ENCODE data around the gene TNIP1.

The TNIP1 gene

GRCh38 chr5:151008906-151009305 is 71.9 kb downstream of the TNIP1 start:
- H3K4me2 ChIP-seq (ENCODE audit: low read length), result no peak overlapping the region
- H3K27ac ChIP-seq (ENCODE audit: low read depth, low read length), result no peak overlapping the region
- H4K20me1 ChIP-seq (ENCODE audit: control insufficient read depth, insufficient read depth, low read depth, low read length), result no peaks in the 10 kb centered on the region
- no peaks in the 10 kb centered on the region for H3K79me2 ChIP-seq (ENCODE audit: control insufficient read depth, low read length)
- H3K4me1 ChIP-seq (ENCODE audit: control insufficient read depth, low read length), result no peaks in the 10 kb centered on the region
- no peaks in the 10 kb centered on the region for H3K36me3 ChIP-seq (ENCODE audit: control insufficient read depth, low read length)
- TF ChIP-seq, protein P1, sequence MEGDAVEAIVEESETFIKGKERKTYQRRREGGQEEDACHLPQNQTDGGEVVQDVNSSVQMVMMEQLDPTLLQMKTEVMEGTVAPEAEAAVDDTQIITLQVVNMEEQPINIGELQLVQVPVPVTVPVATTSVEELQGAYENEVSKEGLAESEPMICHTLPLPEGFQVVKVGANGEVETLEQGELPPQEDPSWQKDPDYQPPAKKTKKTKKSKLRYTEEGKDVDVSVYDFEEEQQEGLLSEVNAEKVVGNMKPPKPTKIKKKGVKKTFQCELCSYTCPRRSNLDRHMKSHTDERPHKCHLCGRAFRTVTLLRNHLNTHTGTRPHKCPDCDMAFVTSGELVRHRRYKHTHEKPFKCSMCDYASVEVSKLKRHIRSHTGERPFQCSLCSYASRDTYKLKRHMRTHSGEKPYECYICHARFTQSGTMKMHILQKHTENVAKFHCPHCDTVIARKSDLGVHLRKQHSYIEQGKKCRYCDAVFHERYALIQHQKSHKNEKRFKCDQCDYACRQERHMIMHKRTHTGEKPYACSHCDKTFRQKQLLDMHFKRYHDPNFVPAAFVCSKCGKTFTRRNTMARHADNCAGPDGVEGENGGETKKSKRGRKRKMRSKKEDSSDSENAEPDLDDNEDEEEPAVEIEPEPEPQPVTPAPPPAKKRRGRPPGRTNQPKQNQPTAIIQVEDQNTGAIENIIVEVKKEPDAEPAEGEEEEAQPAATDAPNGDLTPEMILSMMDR (IDR thresholded peaks at IDR 0.05; ENCODE audit: low read depth, low read length, poor library complexity, severe bottlenecking), result no peak
- no peak for TF ChIP-seq EZH2phosphoT487 (IDR thresholded peaks at IDR 0.05; ENCODE audit: borderline replicate concordance, low read length)
- no peaks in the 10 kb centered on the region for H3K9me3 ChIP-seq (ENCODE audit: control insufficient read depth, insufficient read depth, low read length)
- no peaks in the 10 kb centered on the region for H3K9me2 ChIP-seq (replicated peaks; ENCODE audit: control insufficient read depth, low read length)
- peaks cover 14% of the 10 kb centered on the region for H3K27me3 ChIP-seq (ENCODE audit: control insufficient read depth, low read length)
- no peak overlapping the region for H3K4me3 ChIP-seq (ENCODE audit: low read length)
- H3F3A ChIP-seq (ENCODE audit: control insufficient read depth, insufficient read depth), result no peaks in the 10 kb centered on the region

- H3K27ac ChIP-seq (ENCODE audit: low read depth, low read length), result no peak overlapping the region
- no peak overlapping the region for H3K4me3 ChIP-seq (ENCODE audit: low read length)
- H3F3A ChIP-seq (ENCODE audit: control insufficient read depth, insufficient read depth), result no peaks in the 10 kb centered on the region
- no peaks in the 10 kb centered on the region for H3K9me3 ChIP-seq (ENCODE audit: control insufficient read depth, insufficient read depth, low read length)
- no peaks in the 10 kb centered on the region for H3K79me2 ChIP-seq (ENCODE audit: control insufficient read depth, low read length)
- H3K36me3 ChIP-seq (ENCODE audit: control insufficient read depth, low read length), result no peaks in the 10 kb centered on the region
- no peaks in the 10 kb centered on the region for H4K20me1 ChIP-seq (ENCODE audit: control insufficient read depth, insufficient read depth, low read depth, low read length)
- no peak for TF ChIP-seq EZH2phosphoT487 (IDR thresholded peaks at IDR 0.05; ENCODE audit: borderline replicate concordance, low read length)
- TF ChIP-seq, protein P1 (IDR thresholded peaks at IDR 0.05; ENCODE audit: low read depth, low read length, poor library complexity, severe bottlenecking), result no peak
- no peaks in the 10 kb centered on the region for H3K4me1 ChIP-seq (ENCODE audit: control insufficient read depth, low read length)
- peaks cover 21% of the 10 kb centered on the region for H3K27me3 ChIP-seq (ENCODE audit: control insufficient read depth, low read length)
- H3K4me2 ChIP-seq (ENCODE audit: low read length), result no peak overlapping the region
- no peaks in the 10 kb centered on the region for H3K9me2 ChIP-seq (replicated peaks; ENCODE audit: control insufficient read depth, low read length)
Observed at GRCh38 chr5:151008210-151008491, 72.7 kb downstream of the TNIP1 start.

DNA sequence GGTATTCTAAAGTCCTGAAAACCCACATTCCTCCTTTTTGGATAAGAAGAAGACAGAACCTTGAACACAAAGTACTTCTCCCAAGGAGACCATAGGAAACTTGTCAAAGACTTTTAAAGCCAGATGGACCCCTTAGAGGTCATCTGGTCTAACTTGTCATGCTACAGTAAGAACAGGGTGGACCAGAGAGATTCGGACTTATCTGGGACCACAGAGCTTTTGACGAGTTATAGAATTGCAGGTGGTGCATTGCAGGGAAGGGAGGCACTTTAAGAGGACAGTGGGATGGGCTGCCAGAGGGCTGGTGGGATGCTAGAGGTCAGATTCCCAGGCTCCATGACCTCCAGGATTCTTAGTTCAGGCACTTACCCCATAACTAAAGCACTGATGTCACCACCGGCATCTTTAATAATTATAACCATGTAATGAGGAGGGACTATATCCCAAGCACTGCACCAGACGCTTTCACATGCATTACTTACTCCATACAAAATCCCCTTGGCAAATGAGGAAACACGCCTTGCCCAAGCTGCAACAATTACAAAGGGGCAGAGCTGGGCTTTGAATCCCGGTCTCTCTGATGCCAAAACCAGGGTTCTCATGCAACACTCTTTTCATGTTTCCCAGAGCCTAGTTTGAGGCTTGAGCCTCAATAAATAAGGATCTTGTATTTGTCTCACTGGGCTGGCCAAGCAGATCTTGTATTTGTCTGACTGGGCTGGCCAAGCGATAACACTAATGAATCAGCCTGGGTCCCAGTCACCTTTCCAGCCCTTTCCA is 73.2 kb downstream of the TNIP1 start:
- no peak overlapping the region for H3K27ac ChIP-seq (ENCODE audit: low read depth, low read length)
- H3K4me1 ChIP-seq (ENCODE audit: control insufficient read depth, low read length), result no peaks in the 10 kb centered on the region
- no peaks in the 10 kb centered on the region for H3K36me3 ChIP-seq (ENCODE audit: control insufficient read depth, low read length)
- no peaks in the 10 kb centered on the region for H3K79me2 ChIP-seq (ENCODE audit: control insufficient read depth, low read length)
- no peak overlapping the region for H3K4me2 ChIP-seq (ENCODE audit: low read length)
- peaks cover 25% of the 10 kb centered on the region for H3K27me3 ChIP-seq (ENCODE audit: control insufficient read depth, low read length)
- H3K4me3 ChIP-seq (ENCODE audit: low read length), result no peak overlapping the region
- TF ChIP-seq EZH2phosphoT487 (IDR thresholded peaks at IDR 0.05; ENCODE audit: borderline replicate concordance, low read length), result no peak
- TF ChIP-seq, protein P1 (IDR thresholded peaks at IDR 0.05; ENCODE audit: low read depth, low read length, poor library complexity, severe bottlenecking), result no peak
- H3K9me3 ChIP-seq (ENCODE audit: control insufficient read depth, insufficient read depth, low read length), result no peaks in the 10 kb centered on the region
- no peaks in the 10 kb centered on the region for H3K9me2 ChIP-seq (replicated peaks; ENCODE audit: control insufficient read depth, low read length)
- H4K20me1 ChIP-seq (ENCODE audit: control insufficient read depth, insufficient read depth, low read depth, low read length), result no peaks in the 10 kb centered on the region
- no peaks in the 10 kb centered on the region for H3F3A ChIP-seq (ENCODE audit: control insufficient read depth, insufficient read depth)

Data from DOHH2 (cell line).